Neuron (in vitro differentiated cells): Measurements from ENCODE around the gene DAD1.
"Not testable (repeated sequence)": the region's sequence is repeated elsewhere in the genome, so short reads cannot be mapped to it uniquely, and the experiment has no call there.

Experiments used
- H2AFZ ChIP-seq: one replicate; pipeline ENCODE4 v1.6.1; 2013; ENCODE audit warnings: low read depth, mild to moderate bottlenecking, inconsistent platforms, low read length, moderate library complexity
- H3K27me3 ChIP-seq: one replicate; pipeline ENCODE4 v1.6.1; 2013; ENCODE audit warnings: low read length; ENCODE audit not compliant: insufficient read depth
- H3K36me3 ChIP-seq: one replicate; pipeline ENCODE4 v1.6.1; 2013; ENCODE audit warnings: low read length; ENCODE audit not compliant: insufficient read depth
- H3K4me1 ChIP-seq: one replicate; pipeline ENCODE4 v1.6.1; 2013; ENCODE audit warnings: low read length; ENCODE audit not compliant: insufficient read depth
- H3K4me3 ChIP-seq: 2 replicates; pipeline ENCODE4 v1.5.1; 2013; ENCODE audit warnings: mild to moderate bottlenecking, low read length, moderate library complexity
- H3K9me3 ChIP-seq: one replicate; pipeline ENCODE4 v1.6.1; 2013; ENCODE audit warnings: low read length

The DAD1 gene

DNA sequence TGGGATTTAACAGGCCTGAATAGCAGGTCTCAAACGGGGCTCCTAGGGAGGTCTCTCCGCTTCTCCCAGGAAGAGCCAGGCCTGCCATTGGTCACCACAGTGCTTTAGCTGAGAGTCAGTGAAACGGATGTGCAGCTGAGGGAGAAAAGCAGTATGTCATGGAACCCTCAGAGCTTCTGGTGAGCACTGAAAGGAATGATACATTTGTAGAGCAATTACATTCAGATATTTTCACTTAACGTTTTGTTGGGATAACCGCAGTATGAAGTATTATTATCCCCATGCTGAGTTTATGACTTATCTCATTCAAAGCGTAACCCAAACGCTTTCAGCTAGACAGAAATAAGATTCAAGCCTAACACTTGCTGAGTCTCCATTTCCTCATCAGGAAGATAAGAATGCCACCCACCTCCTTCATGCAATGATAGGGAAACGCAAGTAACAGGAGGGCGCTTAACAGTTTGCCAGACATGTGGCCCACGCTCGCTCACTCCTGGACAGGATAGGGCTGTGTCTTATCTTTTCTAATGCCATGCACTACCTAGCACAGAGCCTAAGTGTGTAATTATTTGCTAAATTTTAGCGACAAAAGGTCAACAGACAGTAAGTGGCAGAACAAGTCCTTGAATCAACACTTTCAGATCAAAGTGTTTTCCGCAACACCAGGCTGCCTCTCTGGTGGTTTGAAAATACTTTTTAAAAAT is 28.2 kb downstream of the DAD1 start:
- Histone ChIP-seq H3K27me3 (no peaks in the 10 kb centered on the region), H3K4me3 (no peak overlapping the region), H3K4me1 (peaks cover 13% of the 10 kb centered on the region), H2AFZ (no peak overlapping the region), H3K36me3 (peaks cover 24% of the 10 kb centered on the region), H3K9me3 (no peaks in the 10 kb centered on the region)

DNA sequence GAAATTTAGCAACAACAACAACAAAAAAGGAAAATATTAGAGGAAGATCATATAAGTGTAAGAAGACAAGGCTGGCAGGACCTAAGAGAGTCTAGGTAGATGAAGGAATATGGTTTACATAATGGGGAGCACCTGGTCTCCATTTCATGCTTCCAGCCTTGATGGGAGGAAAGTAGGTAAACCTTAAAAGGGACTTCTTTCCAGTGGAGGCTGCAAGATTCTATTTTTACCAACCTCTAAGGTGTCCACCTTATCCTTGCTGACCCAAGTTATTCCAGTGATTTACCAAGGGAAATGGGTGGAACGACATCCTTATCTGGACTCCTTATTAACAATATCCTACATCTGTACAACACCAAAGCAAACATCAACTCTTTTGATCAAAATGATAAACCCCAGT is 30.0 kb downstream of the DAD1 start:
- no peaks in the 10 kb centered on the region for H3K9me3 ChIP-seq
- no peak overlapping the region for H3K4me3 ChIP-seq
- H2AFZ ChIP-seq, result no peak overlapping the region
- peaks cover 13% of the 10 kb centered on the region for H3K4me1 ChIP-seq
- peaks cover 6% of the 10 kb centered on the region for H3K36me3 ChIP-seq
- no peaks in the 10 kb centered on the region for H3K27me3 ChIP-seq

- H3K4me1 ChIP-seq, result peaks cover 13% of the 10 kb centered on the region
- H3K36me3 ChIP-seq, result no peaks in the 10 kb centered on the region
Observed at GRCh38 chr14:22558221-22558913, 30.7 kb downstream of the DAD1 start.

DNA sequence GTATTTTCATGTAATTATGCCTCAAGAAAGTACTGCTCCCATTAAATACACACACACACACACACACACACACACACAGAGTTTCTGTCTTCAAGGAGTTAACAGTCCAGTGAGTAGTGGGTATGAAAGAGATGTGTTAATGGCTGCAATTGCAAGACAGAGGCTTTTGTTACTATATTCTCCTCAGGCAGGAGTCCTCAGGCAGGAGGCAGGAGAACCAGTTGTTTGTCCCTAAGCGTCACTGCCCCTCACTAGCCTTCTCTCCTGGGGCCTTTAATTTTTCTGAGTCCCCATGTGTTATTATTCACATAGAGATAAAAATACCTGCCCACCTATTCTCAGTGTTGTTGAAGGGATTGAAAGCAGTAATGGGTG is 31.2 kb downstream of the DAD1 start:
- no peak overlapping the region for H3K4me3 ChIP-seq
- H3K4me1 ChIP-seq, result peaks cover 13% of the 10 kb centered on the region
- H3K9me3 ChIP-seq, result no peaks in the 10 kb centered on the region
- H3K36me3 ChIP-seq, result no peaks in the 10 kb centered on the region
- no peaks in the 10 kb centered on the region for H3K27me3 ChIP-seq
- H2AFZ ChIP-seq, result peak overlapping the region; percentile 59

More at GRCh38 chr14:22558221-22558913, 30.7 kb downstream of the DAD1 start:
- Histone ChIP-seq H2AFZ (no peak overlapping the region), H3K4me3 (no peak overlapping the region), H3K27me3 (no peaks in the 10 kb centered on the region), H3K9me3 (no peaks in the 10 kb centered on the region)

- Histone ChIP-seq H2AFZ (peak overlapping the region; percentile 59), H3K4me1 (peaks cover 11% of the 10 kb centered on the region), H3K36me3 (no peaks in the 10 kb centered on the region), H3K4me3 (peak overlapping the region; percentile 23), H3K27me3 (no peaks in the 10 kb centered on the region), H3K9me3 (no peaks in the 10 kb centered on the region)
Observed at GRCh38 chr14:22556990-22557623, 31.9 kb downstream of the DAD1 start.

DNA sequence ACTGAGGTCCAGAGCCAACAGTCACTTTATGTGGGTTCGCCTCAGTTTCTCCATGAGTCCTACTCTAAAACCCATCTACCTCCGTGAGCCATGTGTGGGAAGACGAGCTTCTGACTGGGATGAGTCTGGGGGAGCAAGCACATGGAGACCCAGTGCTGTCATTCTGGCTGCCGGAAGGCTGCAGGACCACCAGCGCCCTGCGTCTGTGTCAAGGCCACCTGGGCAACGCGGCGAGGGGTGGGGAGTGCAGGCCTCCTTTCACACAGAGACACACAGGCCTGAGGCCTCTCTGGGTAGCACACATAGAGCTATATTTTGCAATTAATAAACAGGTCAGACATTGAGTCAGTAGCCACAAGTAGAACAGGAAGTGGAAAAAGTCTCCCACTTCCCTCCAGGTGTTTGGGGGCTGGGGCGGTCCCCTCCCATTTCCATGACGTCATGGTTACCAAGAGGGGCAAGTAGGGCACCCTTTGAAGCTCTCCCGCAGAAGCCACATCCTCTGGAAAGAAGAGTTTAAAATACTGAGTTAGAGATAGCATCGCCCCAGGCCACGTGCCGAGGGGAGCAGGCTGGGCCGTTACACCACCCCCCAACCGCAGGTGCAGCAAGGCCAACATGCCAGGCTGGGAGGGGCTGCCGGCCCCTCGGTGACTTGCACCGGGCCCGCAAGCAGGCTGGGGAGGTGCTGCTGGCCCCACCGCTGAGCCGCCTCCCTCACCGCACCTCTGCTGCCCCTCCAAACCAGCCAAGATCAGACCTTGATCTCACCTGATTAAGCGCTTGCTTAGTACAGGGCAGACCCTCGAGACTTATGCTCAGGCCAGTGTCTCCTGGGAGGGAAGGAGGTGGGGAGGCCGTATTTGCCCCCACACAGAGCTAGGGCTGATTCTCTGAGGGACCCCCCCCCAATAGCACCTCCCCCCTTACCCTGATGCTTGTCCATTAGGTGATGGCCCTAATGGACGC is 32.7 kb downstream of the DAD1 start:
- H3K27me3 ChIP-seq, result no peaks in the 10 kb centered on the region
- peak overlapping the region; percentile 59 for H2AFZ ChIP-seq
- peaks cover 5% of the 10 kb centered on the region for H3K4me1 ChIP-seq
- H3K36me3 ChIP-seq, result no peaks in the 10 kb centered on the region
- no peaks in the 10 kb centered on the region for H3K9me3 ChIP-seq
- no peak overlapping the region for H3K4me3 ChIP-seq

- Histone ChIP-seq H3K4me1 (peaks cover 5% of the 10 kb centered on the region), H3K27me3 (no peaks in the 10 kb centered on the region), H3K36me3 (no peaks in the 10 kb centered on the region), H3K4me3 (no peak overlapping the region), H3K9me3 (no peaks in the 10 kb centered on the region), H2AFZ (no peak overlapping the region)
Observed at GRCh38 chr14:22555384-22556011, 33.5 kb downstream of the DAD1 start.

GRCh38 chr14:22554498-22555383 is 34.3 kb downstream of the DAD1 start:
- Histone ChIP-seq H3K9me3 (no peaks in the 10 kb centered on the region), H2AFZ (no peak overlapping the region), H3K27me3 (no peaks in the 10 kb centered on the region), H3K4me3 (no peak overlapping the region), H3K4me1 (peaks cover 8% of the 10 kb centered on the region), H3K36me3 (no peaks in the 10 kb centered on the region)

- not testable (repeated sequence) for H3K9me3 ChIP-seq, H3K4me1 ChIP-seq
Observed at GRCh38 chr14:22553861-22554497, 35.0 kb downstream of the DAD1 start.

GRCh38 chr14:22553445-22553844 is 35.6 kb downstream of the DAD1 start:
- H3K36me3 ChIP-seq, result no peaks in the 10 kb centered on the region
- H3K27me3 ChIP-seq, result no peaks in the 10 kb centered on the region

More at GRCh38 chr14:22553861-22554497, 35.0 kb downstream of the DAD1 start:
- not testable (repeated sequence) for H2AFZ ChIP-seq, H3K27me3 ChIP-seq, H3K4me3 ChIP-seq, H3K36me3 ChIP-seq

DNA sequence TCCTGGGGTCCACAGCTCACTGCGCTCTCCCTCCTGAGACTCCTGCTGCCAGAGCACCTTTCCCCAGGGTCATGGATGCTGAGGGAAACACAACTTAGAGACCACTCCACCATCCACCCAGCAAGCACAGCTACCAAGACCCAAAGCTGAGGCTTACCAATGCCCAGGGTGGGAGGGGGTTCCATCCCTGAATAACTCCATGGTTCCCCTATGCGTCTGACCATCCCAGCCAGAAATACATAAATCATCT is 36.3 kb downstream of the DAD1 start:
- Histone ChIP-seq H2AFZ (no peak overlapping the region), H3K27me3 (no peaks in the 10 kb centered on the region), H3K9me3 (no peaks in the 10 kb centered on the region), H3K36me3 (no peaks in the 10 kb centered on the region), H3K4me1 (peaks cover 8% of the 10 kb centered on the region), H3K4me3 (no peak overlapping the region)

More at GRCh38 chr14:22553445-22553844, 35.6 kb downstream of the DAD1 start:
- H3K4me3 ChIP-seq, result no peak overlapping the region
- H3K4me1 ChIP-seq, result peaks cover 8% of the 10 kb centered on the region
- no peak overlapping the region for H2AFZ ChIP-seq
- H3K9me3 ChIP-seq, result no peaks in the 10 kb centered on the region
